ENCODE data around the gene FN3KRP.
A peak's percentile ranks its signal among the peaks of the same experiment; 100 is the strongest.

FN3KRP gene

DNA sequence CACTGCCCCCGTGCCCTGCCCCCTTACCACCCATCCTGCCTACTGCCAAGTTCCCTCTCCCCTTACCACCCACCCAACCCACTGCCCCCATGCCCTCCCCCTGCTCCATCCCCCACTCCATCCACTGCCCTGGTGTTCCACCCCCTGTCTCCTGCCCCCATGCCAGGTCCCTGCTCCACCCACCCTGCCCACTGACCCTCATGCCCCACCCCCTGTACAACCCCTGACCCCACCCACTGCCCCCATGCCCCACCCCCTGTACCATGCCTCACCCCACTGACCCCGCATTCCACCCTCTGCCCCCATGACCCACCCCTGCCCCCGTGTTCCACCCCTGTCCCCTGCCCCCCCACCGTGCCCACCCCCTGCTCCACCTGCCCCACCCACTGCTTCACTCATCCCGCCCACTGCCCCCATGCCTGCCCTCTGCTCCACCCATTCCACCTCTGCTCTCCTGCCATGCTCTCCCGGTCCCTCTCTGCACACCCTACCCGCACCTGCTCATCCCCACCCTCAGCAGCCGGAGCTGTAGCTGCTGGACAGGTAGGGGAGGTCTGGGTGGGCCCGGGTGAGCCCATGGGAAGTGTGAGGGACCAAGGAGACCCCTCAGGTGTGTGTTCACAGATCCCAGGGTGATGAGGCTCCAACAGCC lies 7.4 kb upstream of the FN3KRP start:
- DNase-seq (ENCODE audit: low spot score): no peak

DNA sequence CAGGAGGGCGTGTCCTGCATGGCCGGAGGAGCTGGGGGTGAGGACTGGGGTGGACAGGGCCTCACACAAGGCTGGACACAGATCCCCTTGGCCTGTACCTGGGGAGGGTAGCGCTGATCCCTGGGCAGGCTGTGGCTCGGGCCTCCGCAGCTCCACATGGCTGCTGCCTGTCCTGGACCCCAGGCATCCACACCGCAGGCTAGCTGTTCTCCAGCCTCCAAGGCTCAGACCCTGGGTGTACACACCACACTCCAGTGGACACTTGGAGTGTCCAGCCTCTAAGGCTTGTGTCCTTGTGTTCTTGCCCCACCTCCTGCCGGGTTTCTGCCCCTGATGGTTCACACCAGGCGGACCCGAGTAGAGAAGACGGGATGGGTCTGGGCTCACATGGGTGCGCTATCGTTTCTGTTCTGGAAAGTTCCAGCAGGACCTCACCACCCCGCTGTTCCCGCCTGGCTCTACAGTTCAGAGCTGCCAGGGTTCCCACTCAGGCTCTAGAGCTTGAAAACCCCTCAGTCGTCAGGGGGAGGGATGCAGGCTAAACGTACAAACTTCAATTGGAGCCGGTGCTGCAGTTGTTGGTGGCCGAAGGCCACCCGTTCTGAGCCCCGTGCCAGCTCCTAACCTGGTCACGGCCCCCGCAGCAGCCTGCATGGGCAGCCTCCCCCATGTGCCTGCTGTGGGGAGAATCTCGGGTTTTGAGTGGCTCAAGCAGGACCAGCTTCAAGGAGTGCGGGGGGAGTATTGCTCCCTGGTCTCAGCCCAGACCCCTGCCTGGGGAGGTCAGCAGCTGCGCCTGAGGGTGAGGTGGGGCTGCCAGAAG lies 6.6 kb upstream of the FN3KRP start:
- DNase-seq (ENCODE audit: low spot score): no peak

DNA sequence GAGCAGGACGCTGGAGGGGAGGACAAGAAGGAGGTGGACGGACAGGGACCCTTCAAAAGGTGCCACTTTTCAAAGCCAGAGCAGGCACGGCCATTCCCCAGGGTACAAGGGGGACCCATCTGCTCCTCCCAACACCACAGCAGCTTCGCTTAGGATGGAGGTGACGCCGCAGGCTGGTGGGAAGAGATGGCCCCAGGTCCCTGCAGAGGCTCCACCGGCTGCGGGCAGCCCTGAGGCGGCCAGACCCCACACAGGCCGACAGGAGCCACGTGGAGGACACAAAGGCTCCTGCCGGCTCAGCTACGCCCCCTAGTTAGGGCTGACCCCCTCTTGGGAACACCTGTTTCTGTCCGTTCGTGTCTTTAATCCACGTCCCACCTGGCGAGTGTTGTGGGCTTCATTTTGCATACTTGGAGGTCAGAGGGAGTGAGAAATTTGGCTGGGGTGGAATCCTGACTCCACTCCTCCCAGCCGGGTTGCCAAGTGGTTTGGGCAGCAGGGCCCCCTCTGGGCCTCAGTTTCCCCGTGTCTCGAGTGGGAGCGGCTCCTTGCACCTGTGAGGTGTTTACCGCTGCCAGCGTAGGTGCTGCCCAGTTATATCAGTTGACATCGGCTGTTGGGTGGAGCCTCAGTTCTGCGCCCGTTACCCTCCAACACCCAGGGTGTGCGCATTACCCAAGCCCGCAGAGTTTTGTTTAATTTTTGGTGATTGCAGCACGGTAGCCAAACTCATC lies 5.8 kb upstream of the FN3KRP start:
- no peak for DNase-seq (ENCODE audit: low spot score)

GRCh38 chr17:82713071-82713723 lies 3.3 kb upstream of the FN3KRP start:
- no peak for DNase-seq (ENCODE audit: low spot score)

DNA sequence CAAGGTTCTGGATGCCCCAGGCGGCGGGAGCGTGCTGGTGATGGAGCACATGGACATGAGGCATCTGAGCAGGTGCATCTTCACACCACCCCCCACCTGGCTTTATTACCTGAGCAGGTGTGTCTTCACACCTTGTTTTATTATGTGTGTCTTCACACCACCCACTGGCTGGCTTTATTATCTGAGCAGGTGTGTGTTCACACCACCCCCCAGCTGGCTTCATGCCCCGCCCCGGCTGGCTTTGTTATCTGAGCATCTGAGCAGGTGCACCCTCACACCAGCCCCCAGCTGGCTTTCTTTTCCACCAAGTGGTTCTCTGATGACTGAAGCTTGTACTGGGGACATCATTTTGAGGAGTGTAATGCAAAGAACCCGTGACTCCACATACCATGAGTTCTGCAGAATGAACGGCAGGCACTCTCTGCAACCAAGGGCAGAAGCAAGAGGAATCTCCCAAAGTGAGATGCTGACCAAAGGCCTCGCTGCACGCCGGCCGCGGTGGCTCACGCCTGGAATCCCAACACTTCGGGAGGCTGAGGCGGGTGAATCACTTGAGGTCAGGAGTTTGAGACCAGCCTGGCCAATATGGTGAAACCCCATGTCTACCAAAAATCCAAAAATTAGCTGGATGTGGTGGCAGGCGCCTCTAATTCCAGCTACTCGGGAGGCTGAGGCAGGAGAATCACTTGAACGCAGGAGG lies 2.6 kb downstream of the FN3KRP start:
- DNase-seq (ENCODE audit: low spot score): no peak

DNA sequence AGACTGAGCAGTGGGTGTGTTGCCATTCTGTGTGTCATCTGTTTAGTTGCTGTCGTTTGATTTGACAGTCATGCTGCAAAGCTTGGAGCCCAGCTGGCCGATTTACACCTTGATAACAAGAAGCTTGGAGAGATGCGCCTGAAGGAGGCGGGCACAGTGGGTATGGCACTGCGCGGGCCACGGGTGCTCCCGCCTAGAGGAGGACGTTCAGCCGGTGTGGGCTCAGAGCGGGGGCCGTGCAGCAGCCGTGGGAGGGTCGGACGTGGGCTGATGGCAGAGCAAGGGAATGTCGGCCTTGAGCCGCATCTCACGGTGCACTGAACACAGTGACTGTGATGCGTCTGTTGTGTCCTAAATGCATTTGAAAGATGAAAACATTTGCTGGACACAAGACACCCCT lies 3.7 kb downstream of the FN3KRP start:
- DNase-seq (ENCODE audit: low spot score): no peak

DNA sequence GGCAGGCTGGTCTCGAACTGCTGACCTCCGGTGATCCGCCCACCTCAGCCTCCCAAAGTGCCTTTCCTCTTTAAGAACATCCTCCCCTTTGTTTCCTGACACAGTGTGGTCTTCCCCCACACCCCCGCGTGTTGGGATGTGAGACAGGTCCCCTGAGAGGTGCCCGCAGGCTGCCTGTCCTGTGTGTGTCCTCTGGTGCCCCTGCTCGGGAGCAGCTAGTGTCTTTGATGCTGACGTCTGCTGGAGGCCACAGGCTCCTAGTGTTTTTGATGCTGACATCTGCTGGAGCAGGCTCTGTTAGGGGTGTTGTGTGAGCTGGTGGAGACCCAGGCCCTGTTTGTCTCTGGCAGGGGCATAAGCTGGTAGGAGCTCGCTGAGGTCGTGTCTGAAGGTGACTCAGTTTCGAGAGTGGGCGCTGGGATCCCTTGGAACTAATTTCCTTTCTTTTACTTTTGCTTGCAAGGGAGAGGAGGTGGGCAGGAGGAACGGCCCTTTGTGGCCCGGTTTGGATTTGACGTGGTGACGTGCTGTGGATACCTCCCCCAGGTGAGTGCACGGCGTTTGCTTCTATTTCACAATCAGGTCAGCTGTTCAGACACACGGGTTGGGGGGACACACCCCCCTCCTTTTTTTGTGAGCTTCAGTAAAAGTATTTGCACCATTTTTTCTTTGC lies 6.0 kb downstream of the FN3KRP start:
- no peak for DNase-seq (ENCODE audit: low spot score)

- DNase-seq (ENCODE audit: low spot score): no peak
Measured at GRCh38 chr17:82723169-82723807, 6.8 kb downstream of the FN3KRP start.

- no peak for DNase-seq (ENCODE audit: low spot score)
Measured at GRCh38 chr17:82726427-82726826, 9.9 kb downstream of the FN3KRP start.

- DNase-seq (ENCODE audit: low spot score): no peak
Measured at GRCh38 chr17:82729479-82730260, 13.2 kb downstream of the FN3KRP start.

DNA sequence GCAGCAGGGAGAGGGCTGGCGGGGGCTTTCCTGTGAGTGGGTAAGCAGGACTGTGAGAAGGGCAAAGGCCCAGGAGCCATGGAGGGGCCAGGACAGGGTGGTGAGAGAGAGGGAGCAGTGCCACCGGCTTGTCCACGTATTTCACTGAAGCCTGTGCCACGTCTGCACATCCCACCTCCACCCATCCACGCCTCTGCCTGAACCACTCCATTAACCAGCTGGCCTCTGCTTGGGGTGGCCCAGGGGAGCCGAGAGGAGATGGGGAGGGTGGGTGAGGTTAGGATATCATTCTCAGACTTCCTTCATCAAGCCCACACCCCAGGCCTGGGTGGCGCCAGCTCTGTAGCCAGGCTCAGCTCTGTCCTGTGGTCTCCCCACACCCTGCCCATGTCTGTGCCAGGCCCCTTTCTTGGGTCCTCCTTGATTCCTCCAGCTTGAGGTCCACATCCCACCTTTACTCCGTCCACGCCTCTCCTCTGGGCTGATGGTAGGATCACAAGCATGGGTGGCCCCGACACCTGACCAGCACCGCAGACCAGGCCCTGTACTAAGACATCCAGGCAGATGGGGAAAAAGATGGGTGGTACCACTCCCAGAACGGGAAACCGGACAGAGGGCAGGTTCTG lies 15.7 kb downstream of the FN3KRP start:
- no peak for DNase-seq (ENCODE audit: low spot score)

GRCh38 chr17:82734987-82735866 lies 18.7 kb downstream of the FN3KRP start, which contains the start of gene FN3K:
Gene FN3K, plus strand, starts transcription at chr17:82735615. Its CDS starts 22 bp downstream, at chr17:82735637.
- DNase-seq (ENCODE audit: low spot score): peak; percentile 54

DNA sequence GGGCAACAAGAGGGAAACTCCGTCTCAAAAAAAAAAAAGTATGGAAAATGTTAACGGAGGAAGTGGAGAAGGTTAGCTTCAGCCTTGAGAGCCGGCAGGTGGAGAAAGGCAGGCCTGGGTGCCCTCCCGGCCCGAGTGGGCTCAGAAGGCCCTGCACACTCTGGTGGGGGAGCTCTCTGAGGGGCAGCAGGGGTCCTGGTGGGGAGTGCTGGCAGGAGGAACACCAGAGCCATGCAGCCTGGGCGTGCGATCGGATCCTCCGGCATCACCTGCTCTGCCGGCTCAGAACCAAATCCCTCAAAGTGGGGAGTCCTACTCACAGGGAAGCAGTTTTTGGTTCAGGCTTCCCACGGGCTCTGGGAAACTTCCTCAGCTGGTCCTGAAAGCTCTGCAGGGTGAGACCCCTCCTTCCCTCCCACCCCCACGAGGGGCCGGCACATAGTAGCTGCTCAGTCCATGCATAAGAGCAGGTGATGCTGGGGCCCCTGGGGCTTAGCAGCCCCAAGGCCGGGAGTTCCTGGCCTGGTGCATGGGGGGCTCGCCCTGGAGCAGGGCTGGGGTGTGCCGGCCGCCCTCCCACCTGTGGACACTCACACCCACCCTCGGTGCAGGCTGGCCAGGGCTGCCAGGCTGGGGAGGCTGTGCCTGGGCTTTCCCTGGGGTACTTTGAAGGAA lies 20.1 kb downstream of the FN3KRP start:
- no peak for DNase-seq (ENCODE audit: low spot score)

DNA sequence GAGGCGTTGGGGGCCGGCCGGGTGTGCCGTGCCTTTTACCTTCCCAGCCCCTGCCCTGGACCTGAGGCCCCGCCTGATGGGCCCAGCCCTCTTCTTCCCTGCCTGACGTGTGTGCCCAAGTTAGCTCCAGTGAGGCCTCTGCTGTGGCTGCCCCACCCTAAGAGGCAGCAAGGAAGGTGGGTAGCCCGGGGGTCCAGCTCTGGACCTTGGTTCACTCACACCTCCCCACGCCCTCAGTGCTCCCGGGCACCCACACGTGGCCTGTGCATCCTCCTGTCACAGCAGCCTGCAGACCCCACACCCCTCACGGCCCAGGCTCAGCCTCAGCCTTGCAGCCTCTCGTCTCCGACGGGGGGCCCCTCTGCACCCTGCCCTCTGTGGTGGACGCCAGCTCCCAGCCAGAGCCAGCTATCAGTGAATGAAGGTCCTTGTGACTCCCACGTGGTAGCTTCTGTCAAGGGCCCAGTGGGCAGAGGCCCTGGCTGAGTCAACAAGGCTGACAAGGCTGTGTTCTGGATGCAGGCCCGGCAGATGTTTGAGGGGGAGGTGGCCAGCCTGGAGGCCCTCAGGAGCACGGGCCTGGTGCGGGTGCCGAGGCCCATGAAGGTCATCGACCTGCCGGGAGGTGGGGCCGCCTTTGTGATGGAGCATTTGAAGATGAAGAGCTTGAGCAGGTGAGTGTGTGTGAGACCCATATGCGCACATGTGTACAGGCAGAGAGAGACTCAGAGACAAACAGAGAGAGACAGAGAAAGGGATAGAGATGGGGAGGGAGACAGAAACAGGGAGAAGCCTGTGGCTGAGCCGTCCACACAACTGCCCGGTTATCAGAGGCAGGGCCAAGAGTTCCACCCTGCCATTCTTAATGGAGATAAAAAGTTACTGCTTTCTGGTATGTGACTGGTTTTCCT lies 21.7 kb downstream of the FN3KRP start:
- DNase-seq (ENCODE audit: low spot score): no peak

GRCh38 chr17:82740906-82741759 lies 24.6 kb downstream of the FN3KRP start:
- no peak for DNase-seq (ENCODE audit: low spot score)
